ENCODE results near the gene MADCAM1.

The MADCAM1 gene

DNA sequence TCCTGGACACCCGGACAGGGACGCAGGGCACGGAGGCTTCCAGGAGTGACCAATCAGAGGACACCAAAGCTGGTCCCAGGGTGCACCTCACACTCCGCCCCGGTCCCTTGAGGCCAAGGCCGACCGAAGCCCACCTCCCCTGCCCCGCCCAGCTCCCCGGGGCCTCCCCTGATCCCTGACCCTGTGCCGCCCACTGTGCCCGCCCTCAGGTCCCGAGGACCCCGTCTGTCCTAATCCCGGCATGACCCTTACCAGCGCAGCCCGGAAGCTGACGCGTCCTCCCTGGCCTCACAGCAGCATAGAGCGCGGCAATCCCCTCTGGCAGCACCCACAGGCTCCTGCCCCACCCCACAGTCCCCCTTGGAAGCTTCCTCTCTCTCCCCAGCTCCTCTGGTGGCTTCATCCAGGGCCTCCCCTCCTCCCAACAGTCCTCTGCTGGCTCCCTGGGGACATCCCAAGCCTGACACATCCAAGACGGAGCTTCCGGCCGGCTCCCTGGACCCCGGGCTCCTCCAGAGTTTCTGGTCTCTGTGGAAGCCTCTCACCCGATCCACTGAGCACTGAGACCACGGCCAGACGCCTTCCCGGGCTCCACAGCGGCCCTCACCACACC, 27.9 kb downstream of the MADCAM1 start:
- Mint-ChIP-seq H3K27me3 (peaks cover 4% of the 10 kb centered on the region), H3K9me3 (no peaks in the 10 kb centered on the region), H3K4me3 (no peak overlapping the region), H3K4me1 (peaks cover 3% of the 10 kb centered on the region), H3K27ac (no peak overlapping the region), H3K36me3 (ENCODE audit: low read depth) (no peaks in the 10 kb centered on the region)
- DNase-seq (no peak), ATAC-seq (peak; percentile 28)

DNA sequence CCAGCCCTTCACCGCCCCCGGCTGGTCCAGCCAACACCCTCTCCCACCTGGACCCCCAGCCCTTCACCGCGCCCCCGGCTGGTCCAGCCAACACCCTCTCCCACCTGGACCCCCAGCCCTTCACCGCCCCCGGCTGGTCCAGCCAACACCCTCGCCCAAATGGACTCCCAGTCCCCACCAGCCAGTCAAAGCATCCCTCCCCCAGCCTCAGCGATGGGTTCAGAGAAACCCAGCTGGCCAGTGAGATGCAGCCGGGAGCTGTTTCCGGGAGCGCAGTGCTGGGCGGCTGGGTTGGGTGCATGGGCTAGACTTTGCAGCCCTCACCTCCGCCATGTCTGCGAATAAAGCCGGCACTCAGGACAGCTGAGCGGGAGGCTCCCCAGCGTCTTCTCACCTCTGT, 28.7 kb downstream of the MADCAM1 start:
- DNase-seq: no peak
- peaks cover 4% of the 10 kb centered on the region for H3K27me3 Mint-ChIP-seq
- H3K36me3 Mint-ChIP-seq (ENCODE audit: low read depth): no peaks in the 10 kb centered on the region
- ATAC-seq: no peak
- peaks cover 4% of the 10 kb centered on the region for H3K4me1 Mint-ChIP-seq
- no peak overlapping the region for H3K27ac Mint-ChIP-seq
- H3K4me3 Mint-ChIP-seq: no peak overlapping the region
- H3K9me3 Mint-ChIP-seq: no peaks in the 10 kb centered on the region

DNA sequence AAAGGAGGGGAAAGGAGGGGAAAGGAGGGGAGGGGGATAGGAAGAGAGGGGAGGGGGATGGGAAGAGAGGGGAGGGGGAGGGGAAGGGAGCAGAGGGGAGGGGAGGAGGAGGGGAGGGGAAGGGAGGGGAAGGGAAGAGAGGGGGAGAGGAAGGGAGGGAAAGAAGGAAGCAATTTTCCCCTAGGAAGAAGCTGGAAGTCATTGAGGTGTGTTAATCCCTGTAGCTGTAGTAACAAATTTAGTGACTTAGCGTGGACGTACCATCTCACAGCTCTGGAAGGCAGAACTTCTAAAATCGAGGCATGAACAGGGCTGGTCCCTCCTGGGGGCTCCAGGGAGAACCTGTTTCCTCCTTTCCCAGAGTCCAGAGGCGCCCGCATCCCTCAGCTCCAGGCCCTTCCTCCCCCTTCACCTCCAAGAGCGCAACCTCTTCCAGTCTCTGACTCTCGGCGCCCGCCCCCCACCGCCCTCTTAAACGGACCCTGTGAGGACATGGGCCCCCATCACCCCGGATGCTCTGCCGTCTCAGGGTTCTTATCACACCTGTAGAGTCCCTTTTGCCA, 29.7 kb downstream of the MADCAM1 start:
- Mint-ChIP-seq H3K27me3 (peaks cover 4% of the 10 kb centered on the region), H3K4me1 (peaks cover 10% of the 10 kb centered on the region), H3K4me3 (no peak overlapping the region), H3K36me3 (ENCODE audit: low read depth) (no peaks in the 10 kb centered on the region), H3K9me3 (no peaks in the 10 kb centered on the region), H3K27ac (no peak overlapping the region)
- ATAC-seq: no peak
- DNase-seq: no peak

GRCh38 chr19:530134-531008, 34.1 kb downstream of the MADCAM1 start:
- H3K4me3 Mint-ChIP-seq: peak overlapping the region; percentile 83
- no peak for DNase-seq
- peak overlapping the region; percentile 86 for H3K27ac Mint-ChIP-seq
- ATAC-seq: no peak
- H3K36me3 Mint-ChIP-seq (ENCODE audit: low read depth): no peaks in the 10 kb centered on the region
- H3K27me3 Mint-ChIP-seq: peaks cover 4% of the 10 kb centered on the region
- peaks cover 24% of the 10 kb centered on the region for H3K4me1 Mint-ChIP-seq
- H3K9me3 Mint-ChIP-seq: no peaks in the 10 kb centered on the region

DNA sequence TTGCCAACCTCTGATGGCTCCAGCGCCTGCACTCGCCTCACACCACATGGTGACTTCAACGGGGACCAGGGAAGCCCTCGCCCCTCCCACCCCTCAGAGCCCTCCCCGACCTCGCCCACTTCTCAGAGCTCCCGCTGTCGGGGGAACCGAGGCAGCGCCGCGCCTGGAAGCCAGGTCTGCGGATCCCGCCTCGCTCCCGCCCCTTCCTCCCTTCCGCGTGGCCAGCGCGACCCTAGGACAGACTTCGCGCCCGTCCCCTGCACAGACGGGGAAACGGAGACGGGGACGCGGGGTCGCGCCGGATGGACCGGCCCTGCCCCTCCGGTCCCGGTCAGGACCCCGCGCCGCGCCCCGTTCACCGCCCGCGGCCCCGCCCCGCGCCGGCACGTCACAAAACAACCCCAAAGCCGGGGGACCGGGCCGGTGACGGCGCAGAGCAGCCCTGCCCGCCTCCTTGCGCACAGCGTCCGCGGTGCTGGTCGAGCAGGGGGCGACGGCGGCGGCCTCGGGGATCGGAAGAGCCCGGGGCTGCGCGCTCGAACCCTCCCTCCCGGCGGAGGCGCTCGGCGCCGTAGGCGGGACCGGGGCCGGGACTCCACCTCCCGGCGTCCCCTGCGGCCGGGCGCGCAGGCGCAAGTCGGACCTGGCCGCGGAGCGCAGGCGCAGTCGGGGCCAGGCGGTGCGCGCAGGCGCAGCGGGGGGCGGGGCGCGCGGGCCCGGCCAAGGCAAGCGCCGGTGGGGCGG, 34.9 kb downstream of the MADCAM1 start:
- no peaks in the 10 kb centered on the region for H3K9me3 Mint-ChIP-seq
- no peaks in the 10 kb centered on the region for H3K36me3 Mint-ChIP-seq (ENCODE audit: low read depth)
- peaks cover 4% of the 10 kb centered on the region for H3K27me3 Mint-ChIP-seq
- H3K4me3 Mint-ChIP-seq: peak overlapping the region; percentile 83
- peaks cover 24% of the 10 kb centered on the region for H3K4me1 Mint-ChIP-seq
- DNase-seq (peak; percentile 93), ATAC-seq (peak; percentile 77)
- H3K27ac Mint-ChIP-seq: peak overlapping the region; percentile 86

DNA sequence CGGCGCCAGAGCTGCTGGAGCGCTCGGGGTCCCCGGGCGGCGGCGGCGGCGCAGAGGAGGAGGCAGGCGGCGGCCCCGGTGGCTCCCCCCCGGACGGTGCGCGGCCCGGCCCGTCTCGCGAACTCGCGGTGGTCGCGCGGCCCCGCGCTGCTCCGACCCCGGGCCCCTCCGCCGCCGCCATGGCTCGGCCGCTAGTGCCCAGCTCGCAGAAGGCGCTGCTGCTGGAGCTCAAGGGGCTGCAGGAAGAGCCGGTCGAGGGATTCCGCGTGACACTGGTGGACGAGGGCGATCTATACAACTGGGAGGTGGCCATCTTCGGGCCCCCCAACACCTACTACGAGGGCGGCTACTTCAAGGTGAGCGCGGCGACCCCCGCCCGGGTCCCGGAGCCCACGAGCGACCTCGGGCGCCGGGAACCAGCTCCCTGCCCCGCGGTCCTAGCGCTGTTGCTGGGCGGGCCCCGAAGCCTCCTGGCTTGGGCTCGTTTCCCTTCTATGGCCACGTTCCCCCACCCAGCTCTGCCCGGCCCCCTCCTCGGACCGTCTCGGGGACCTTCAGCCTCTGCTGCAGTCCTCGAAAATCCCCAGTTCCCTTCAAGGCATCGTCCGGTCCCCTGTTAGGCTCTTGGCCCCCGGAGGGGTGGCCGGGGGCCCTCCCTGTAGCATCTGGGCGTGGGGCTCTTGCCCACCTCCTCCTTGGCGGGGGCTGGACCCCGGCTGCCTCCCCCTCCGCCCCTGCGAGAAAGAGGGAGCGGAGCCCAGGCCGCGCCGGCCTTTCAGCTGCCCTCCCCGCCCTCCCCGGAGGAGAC, 35.7 kb downstream of the MADCAM1 start, which contains the start of gene CDC34:
TSS of gene CDC34 (plus strand) at position 8 of the 808 bp plus-strand sequence. CDS start at position 180, 172 bp downstream.
- DNase-seq (no peak), ATAC-seq (peak; percentile 15)
- peak within 1 kb of the TSS; percentile 86 for H3K27ac Mint-ChIP-seq
- peak within 1 kb of the TSS; percentile 87 for H3K4me3 Mint-ChIP-seq
- no peaks in the 10 kb centered on the region for H3K9me3 Mint-ChIP-seq
- H3K36me3 Mint-ChIP-seq (ENCODE audit: low read depth): no peaks in the 10 kb centered on the region
- H3K4me1 Mint-ChIP-seq: peaks cover 24% of the 10 kb centered on the region
- peaks cover 3% of the 10 kb centered on the region for H3K27me3 Mint-ChIP-seq

- H3K27ac Mint-ChIP-seq: peak overlapping the region; percentile 69
- peak overlapping the region; percentile 87 for H3K4me3 Mint-ChIP-seq
- peaks cover 3% of the 10 kb centered on the region for H3K27me3 Mint-ChIP-seq
- H3K9me3 Mint-ChIP-seq: no peaks in the 10 kb centered on the region
- no peaks in the 10 kb centered on the region for H3K36me3 Mint-ChIP-seq (ENCODE audit: low read depth)
- peak; percentile 41 for DNase-seq
- no peak for ATAC-seq
- H3K4me1 Mint-ChIP-seq: peaks cover 24% of the 10 kb centered on the region
Measured at GRCh38 chr19:532561-533363, 36.5 kb downstream of the MADCAM1 start.

GRCh38 chr19:533364-534058, 37.2 kb downstream of the MADCAM1 start:
- Mint-ChIP-seq H3K27ac (no peak overlapping the region), H3K27me3 (no peaks in the 10 kb centered on the region), H3K4me1 (peaks cover 24% of the 10 kb centered on the region), H3K9me3 (no peaks in the 10 kb centered on the region), H3K4me3 (peak overlapping the region; percentile 87), H3K36me3 (ENCODE audit: low read depth) (peaks cover 1% of the 10 kb centered on the region)
- no peak for DNase-seq
- ATAC-seq: no peak

- Mint-ChIP-seq H3K27ac (no peak overlapping the region), H3K9me3 (no peaks in the 10 kb centered on the region), H3K4me3 (peak overlapping the region; percentile 87), H3K27me3 (no peaks in the 10 kb centered on the region), H3K36me3 (ENCODE audit: low read depth) (peaks cover 3% of the 10 kb centered on the region), H3K4me1 (peaks cover 24% of the 10 kb centered on the region)
- DNase-seq (no peak), ATAC-seq (no peak)
Measured at GRCh38 chr19:534088-534487, 37.8 kb downstream of the MADCAM1 start.

DNA sequence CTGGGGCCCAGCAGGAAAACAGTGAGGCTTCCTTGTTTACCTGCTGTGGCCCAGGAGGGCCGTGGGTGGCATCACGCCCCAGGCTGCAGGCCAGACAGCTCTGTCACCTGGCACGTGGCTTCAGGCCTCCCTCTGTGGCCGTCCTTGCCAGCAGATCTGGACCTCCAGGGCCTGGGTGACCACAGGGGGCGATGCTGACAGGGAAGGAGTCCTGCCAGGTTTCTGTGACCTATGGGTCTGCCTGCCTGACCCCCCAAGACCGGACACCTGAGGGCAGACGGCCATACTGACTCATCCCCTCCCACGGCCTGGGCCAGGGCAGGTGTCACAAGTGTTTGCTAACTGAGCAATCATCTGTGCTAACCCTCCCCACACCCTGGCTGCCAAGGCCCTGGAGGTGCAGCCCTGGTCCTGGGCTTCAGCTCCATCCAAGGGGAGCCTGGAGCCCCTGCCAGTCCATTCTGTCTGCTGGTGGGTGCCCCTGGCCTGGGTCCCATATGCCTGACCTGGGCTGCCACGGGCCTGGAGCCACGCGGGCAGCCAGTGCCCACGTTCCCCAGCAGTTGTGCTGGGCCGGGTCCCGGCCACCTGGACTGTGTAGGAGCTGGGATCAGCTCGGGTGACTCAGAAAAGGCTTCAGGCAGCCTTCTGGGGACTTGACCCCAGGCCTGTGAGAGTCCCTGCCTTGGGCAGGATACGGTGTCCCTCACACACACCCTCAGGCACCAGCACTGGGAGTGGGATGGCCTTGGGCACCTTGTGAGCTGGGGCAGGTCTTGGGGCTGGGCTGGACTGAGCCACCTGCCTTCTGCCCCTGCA, 38.9 kb downstream of the MADCAM1 start:
- Mint-ChIP-seq H3K4me3 (no peak overlapping the region), H3K27me3 (no peaks in the 10 kb centered on the region), H3K4me1 (peaks cover 21% of the 10 kb centered on the region), H3K27ac (no peak overlapping the region), H3K9me3 (no peaks in the 10 kb centered on the region), H3K36me3 (ENCODE audit: low read depth) (peaks cover 3% of the 10 kb centered on the region)
- ATAC-seq (no peak), DNase-seq (no peak)

DNA sequence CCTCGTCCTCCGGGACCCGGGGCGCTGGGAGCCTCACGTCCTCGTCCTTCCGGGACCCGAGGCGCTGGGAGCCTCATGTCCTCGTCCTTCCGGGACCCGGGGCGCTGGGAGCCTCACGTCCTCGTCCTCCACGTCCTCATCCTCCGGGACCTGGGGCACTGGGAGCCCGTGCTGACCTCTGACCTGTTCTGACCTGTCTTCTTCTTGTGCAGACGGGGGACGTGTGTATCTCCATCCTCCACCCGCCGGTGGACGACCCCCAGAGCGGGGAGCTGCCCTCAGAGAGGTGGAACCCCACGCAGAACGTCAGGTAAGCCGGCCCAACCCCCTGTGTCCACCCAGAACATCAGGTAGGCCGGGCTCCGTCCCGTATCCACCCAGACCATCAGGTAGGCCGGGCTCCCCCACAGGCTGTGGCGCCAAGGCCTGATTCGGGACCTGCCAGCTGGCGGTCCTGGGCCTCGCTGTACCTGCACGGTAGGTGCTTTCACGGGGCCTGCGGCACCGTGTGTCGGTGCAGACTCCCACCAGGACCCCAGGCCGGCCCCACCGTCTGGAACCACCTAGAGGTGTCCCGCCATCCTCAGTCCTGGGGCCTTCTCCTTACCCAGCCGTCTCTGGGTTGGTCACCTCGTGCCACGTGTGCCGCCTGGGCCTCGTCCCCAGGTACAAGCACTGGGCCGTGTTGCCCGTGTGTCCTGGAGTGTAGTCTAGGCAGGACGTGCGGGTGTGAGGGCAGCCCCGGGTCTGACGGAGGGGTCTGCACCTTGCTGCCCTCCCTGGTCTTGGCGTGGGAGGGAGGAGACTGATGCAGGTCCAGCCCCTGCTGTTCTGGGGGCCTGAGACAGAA, 40.0 kb downstream of the MADCAM1 start:
- peaks cover 3% of the 10 kb centered on the region for H3K36me3 Mint-ChIP-seq (ENCODE audit: low read depth)
- DNase-seq (no peak), ATAC-seq (no peak)
- no peak overlapping the region for H3K27ac Mint-ChIP-seq
- no peak overlapping the region for H3K4me3 Mint-ChIP-seq
- no peaks in the 10 kb centered on the region for H3K9me3 Mint-ChIP-seq
- peaks cover 15% of the 10 kb centered on the region for H3K4me1 Mint-ChIP-seq
- H3K27me3 Mint-ChIP-seq: no peaks in the 10 kb centered on the region

Data from activated naive CD8-positive, alpha-beta T cell treated with anti-CD3 and anti-CD28 coated beads, Interleukin-2, amount 50 U/mL, for 24 hours (primary cell).